PC-9 (cell line): ENCODE measurements around the gene SARS2. TPM values are rescaled to one million over a fixed set of nuclear protein-coding genes. Genes with fewer than 3 reads are reported as not detected.
"Not testable (repeated sequence)": the region's sequence is repeated elsewhere in the genome, so short reads cannot be mapped to it uniquely, and the experiment has no call there.

Experiments
- BruUV-seq: library from RNA; stranded (reverse); fragments of 400-500 nt; replicated peaks from 2 replicates; lab custom pipeline; 2021; lab: Mats Ljungman, UMichigan
- CTCF ChIA-PET: fragments of 300-600 bp; sonication (Branson Sonifier 250); formaldehyde crosslinking; loops from one replicate; lab custom pipeline; 2022; ENCODE audit warnings: antibody characterized with exemption; lab: Charles Lee
- POLR2A ChIA-PET: fragments of 300-600 bp; sonication (Branson Sonifier 250); formaldehyde crosslinking; loops from one replicate; lab custom pipeline; 2022; ENCODE audit warnings: antibody characterized with exemption; ENCODE audit not compliant: unreplicated experiment; lab: Charles Lee
- DNase-seq, 2 experiments: peaks; one replicate each; pipeline versions ENCODE4 v3.0.0 to v3.0.0-alpha.2; 2015 to 2022; ENCODE audit warnings: mixed read lengths in 1 of 2
- H2AFZ ChIP-seq: fragments of 200-600 bp; sonication (generic); 2 replicates; pipeline ENCODE4 v1.8.1; 2017; ENCODE audit warnings: antibody characterized with exemption
- H3F3A ChIP-seq: fragments of 200-600 bp; sonication (generic); 2 replicates; pipeline ENCODE4 v1.8.1; 2017; ENCODE audit warnings: antibody characterized with exemption, mild to moderate bottlenecking, low read depth; ENCODE audit not compliant: insufficient read depth
- H3K27ac ChIP-seq: fragments of 200-600 bp; sonication (generic); 2 replicates; pipeline ENCODE4 v1.6.1; 2016; ENCODE audit warnings: mixed run types
- H3K27me3 ChIP-seq: fragments of 200-600 bp; sonication (generic); 2 replicates; pipeline ENCODE4 v1.6.1; 2016; ENCODE audit warnings: low read depth, mixed run types; ENCODE audit not compliant: insufficient read depth
- H3K36me3 ChIP-seq: fragments of 200-600 bp; sonication (generic); 2 replicates; pipeline ENCODE4 v1.6.1; 2016; ENCODE audit warnings: low read depth, mixed run types
- H3K4me1 ChIP-seq: fragments of 200-600 bp; sonication (generic); replicated peaks from 2 replicates; pipeline ENCODE4 v1.6.1; 2016; ENCODE audit warnings: mixed run types; ENCODE audit not compliant: insufficient read depth
- H3K4me2 ChIP-seq: fragments of 200-600 bp; sonication (generic); 2 replicates; pipeline ENCODE4 v1.6.1; 2017; ENCODE audit warnings: mixed run types
- H3K4me3 ChIP-seq: fragments of 200-600 bp; sonication (generic); 2 replicates; pipeline ENCODE4 v1.6.1; 2016; ENCODE audit warnings: mixed run types
- H3K79me2 ChIP-seq: fragments of 200-600 bp; sonication (generic); 2 replicates; pipeline ENCODE4 v1.6.1; 2017; ENCODE audit warnings: low read depth, mixed run types
- H3K9me2 ChIP-seq: fragments of 200-600 bp; sonication (generic); 2 replicates; pipeline ENCODE4 v1.8.1; 2017; ENCODE audit warnings: mild to moderate bottlenecking; ENCODE audit not compliant: insufficient read depth
- H3K9me3 ChIP-seq: fragments of 200-600 bp; sonication (generic); 2 replicates; pipeline ENCODE4 v1.8.1; 2016; ENCODE audit warnings: low read depth; ENCODE audit not compliant: insufficient read depth
- H4K20me1 ChIP-seq: fragments of 200-600 bp; sonication (generic); 2 replicates; pipeline ENCODE4 v1.8.1; 2017; ENCODE audit not compliant: insufficient read depth
- EZH2 ChIP-seq: fragments of 200-600 bp; sonication (generic); IDR thresholded peaks from 2 replicates; pipeline ENCODE4 v1.8.0; 2017; ENCODE audit warnings: antibody characterized with exemption, low read depth
- intact Hi-C: fragments of 100-400 bp; cut with micrococcal nuclease; formaldehyde crosslinking; loops from one replicate; pipeline ENCODE4 v1.10.0; 2022; ENCODE audit not compliant: unreplicated experiment
- total RNA-seq: library from RNA; stranded (reverse); gene quantifications from 2 replicates; pipeline ENCODE4 v1.2.3, GENCODE V29; 2021
- TF ChIP-seq, protein P1 (sequence below): fragments of 200-600 bp; sonication (generic); conservative IDR thresholded peaks from 2 replicates; pipeline ENCODE4 v1.6.1; 2017; ENCODE audit warnings: mixed run types, antibody characterized with exemption, mild to moderate bottlenecking, moderate library complexity

Gene SARS2
- total RNA-seq, 1 experiment from 2014 or later, result 33.7 TPM

DNA sequence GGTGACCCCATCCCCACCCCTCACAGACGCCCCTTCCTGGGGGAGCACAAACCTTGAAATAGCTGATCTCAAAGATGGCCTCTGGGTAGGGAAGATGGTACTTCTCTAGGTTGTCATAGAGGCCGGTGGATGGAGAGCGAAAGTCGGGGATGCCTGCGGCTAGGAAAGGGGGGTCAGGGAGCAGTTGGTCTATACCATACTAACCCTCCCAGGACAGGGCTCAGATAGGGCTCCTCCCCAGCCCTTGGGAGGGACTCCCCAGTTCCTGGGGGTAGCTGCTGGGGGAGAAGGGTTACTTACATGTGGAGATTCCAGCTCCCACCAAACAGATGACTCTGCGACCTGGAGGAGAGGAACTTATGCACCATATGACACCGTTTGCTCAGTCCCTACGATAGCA, 40.8 kb downstream of the SARS2 start:
- ChIA-PET CTCF (no interaction called here), POLR2A (interaction anchor here (0.5 kb wide), 1 partner anchor 155 kb away, joined by 3 read pairs; no protein-coding TSS in a partner anchor)
- no peaks in the 10 kb centered on the region for H3K4me1 ChIP-seq
- no peaks in the 10 kb centered on the region for H3K9me3 ChIP-seq
- no TSS peak for BruUV-seq
- intact Hi-C loops, result no loop called here
- no peaks in the 10 kb centered on the region for H3K36me3 ChIP-seq
- H3K27me3 ChIP-seq, result no peaks in the 10 kb centered on the region
- DNase-seq, result no peak
- H3K27ac ChIP-seq, result no peak overlapping the region
- no peak overlapping the region for H3K4me2 ChIP-seq
- no peaks in the 10 kb centered on the region for H3K9me2 ChIP-seq
- no peaks in the 10 kb centered on the region for H4K20me1 ChIP-seq
- H3F3A ChIP-seq, result peaks cover 8% of the 10 kb centered on the region
- H2AFZ ChIP-seq, result no peak overlapping the region
- H3K79me2 ChIP-seq, result no peaks in the 10 kb centered on the region
- no peak overlapping the region for H3K4me3 ChIP-seq
- no peak for TF ChIP-seq EZH2
- TF ChIP-seq, protein P1, sequence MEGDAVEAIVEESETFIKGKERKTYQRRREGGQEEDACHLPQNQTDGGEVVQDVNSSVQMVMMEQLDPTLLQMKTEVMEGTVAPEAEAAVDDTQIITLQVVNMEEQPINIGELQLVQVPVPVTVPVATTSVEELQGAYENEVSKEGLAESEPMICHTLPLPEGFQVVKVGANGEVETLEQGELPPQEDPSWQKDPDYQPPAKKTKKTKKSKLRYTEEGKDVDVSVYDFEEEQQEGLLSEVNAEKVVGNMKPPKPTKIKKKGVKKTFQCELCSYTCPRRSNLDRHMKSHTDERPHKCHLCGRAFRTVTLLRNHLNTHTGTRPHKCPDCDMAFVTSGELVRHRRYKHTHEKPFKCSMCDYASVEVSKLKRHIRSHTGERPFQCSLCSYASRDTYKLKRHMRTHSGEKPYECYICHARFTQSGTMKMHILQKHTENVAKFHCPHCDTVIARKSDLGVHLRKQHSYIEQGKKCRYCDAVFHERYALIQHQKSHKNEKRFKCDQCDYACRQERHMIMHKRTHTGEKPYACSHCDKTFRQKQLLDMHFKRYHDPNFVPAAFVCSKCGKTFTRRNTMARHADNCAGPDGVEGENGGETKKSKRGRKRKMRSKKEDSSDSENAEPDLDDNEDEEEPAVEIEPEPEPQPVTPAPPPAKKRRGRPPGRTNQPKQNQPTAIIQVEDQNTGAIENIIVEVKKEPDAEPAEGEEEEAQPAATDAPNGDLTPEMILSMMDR, result no peak

DNA sequence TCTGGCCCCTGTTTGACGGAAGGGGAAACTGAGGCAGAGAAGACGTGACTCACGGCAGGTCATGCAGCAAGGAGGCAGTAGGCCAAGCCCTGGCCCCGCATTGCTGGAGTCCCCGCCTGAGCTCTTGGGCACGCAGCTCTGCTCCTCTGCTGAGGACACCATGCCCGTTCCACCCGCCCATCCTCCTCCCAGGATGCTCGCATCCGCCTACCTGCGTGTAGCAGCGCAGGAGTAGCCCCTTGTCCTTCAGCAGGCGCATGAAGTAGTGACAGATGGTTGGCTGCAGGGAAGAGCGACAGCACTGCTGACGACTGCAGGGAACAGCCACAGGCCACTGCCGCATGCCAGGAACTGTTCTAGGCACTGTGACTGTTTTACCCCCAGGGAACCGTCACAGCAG, 41.7 kb downstream of the SARS2 start:
- H3K9me2 ChIP-seq, result no peaks in the 10 kb centered on the region
- H3K4me2 ChIP-seq, result no peak overlapping the region
- H3K4me3 ChIP-seq, result no peak overlapping the region
- H3K4me1 ChIP-seq, result no peaks in the 10 kb centered on the region
- no peak overlapping the region for H2AFZ ChIP-seq
- DNase-seq, result no peak
- ChIA-PET CTCF (no interaction called here), POLR2A (no interaction called here)
- BruUV-seq, result no TSS peak
- H3F3A ChIP-seq, result peaks cover 8% of the 10 kb centered on the region
- no peak overlapping the region for H3K27ac ChIP-seq
- H3K79me2 ChIP-seq, result no peaks in the 10 kb centered on the region
- no peaks in the 10 kb centered on the region for H3K9me3 ChIP-seq
- H3K36me3 ChIP-seq, result no peaks in the 10 kb centered on the region
- H3K27me3 ChIP-seq, result no peaks in the 10 kb centered on the region
- no peak for TF ChIP-seq EZH2
- TF ChIP-seq, protein P1, result no peak
- no peaks in the 10 kb centered on the region for H4K20me1 ChIP-seq
- intact Hi-C loops, result no loop called here

DNA sequence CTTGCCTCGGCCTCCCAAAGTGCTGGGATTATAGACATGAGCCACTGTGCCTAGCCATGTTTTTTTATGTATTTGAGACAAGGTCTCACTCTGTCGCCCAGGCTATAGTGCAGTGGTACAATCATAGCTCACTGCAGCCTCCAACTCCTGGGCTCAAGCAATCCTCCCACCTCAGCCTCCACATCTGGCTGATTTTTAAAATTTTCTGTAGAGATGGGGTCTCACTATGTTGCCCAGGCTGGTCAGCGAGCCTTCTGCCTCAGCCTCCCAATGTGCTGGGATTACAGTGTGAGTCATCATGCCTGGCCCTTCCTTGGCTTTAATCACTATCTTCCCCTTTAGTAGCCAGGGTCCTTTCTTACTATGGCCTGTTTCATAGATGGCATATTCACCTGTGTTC, 45.9 kb downstream of the SARS2 start:
- H3K27me3 ChIP-seq, H3K27ac ChIP-seq, DNase-seq, H4K20me1 ChIP-seq, H3K4me1 ChIP-seq, H3K36me3 ChIP-seq, H3K79me2 ChIP-seq, H3K9me2 ChIP-seq, H3F3A ChIP-seq, H3K9me3 ChIP-seq, H3K4me2 ChIP-seq, H2AFZ ChIP-seq, H3K4me3 ChIP-seq, BruUV-seq, intact Hi-C loops: not testable (repeated sequence)
- ChIA-PET CTCF (interaction anchor here (0.7 kb wide), 2 partner anchors 341 to 832 kb away, joined by 3 to 5 read pairs; no protein-coding TSS in a partner anchor), POLR2A (interaction anchor here (0.6 kb wide), 1 partner anchor 15 kb away, joined by 4 read pairs; the partner anchor contains the start of gene NFKBIB)

DNA sequence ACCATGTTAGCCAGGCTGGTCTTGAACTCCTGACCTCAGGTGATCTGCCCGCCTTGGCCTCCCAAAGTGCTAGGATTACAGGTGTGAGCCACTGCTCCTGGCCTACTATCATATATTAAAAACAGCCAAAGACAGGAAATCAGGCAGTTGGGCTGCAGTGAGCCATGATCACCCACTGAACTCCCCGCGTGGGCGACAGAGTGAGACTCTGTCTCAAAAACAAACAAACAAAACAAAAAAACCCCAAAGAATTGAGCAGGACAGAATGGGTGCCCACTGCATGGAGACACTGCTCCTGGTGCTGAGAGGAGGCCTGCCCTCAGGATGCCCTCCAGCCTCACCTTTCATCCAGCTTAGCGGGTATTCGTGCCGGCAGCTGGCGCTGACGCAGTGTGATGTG, 47.3 kb downstream of the SARS2 start:
- no TSS peak for BruUV-seq

More for the DNA sequence above, 47.3 kb downstream of the SARS2 start:
- H3K4me3 ChIP-seq, result no peak overlapping the region
- no peaks in the 10 kb centered on the region for H3K9me2 ChIP-seq
- H3K4me2 ChIP-seq, result no peak overlapping the region
- H3F3A ChIP-seq, result peaks cover 7% of the 10 kb centered on the region
- no peaks in the 10 kb centered on the region for H3K27me3 ChIP-seq
- CTCF ChIA-PET, result no interaction called here
- H4K20me1 ChIP-seq, result no peaks in the 10 kb centered on the region
- POLR2A ChIA-PET, result no interaction called here
- no peaks in the 10 kb centered on the region for H3K36me3 ChIP-seq
- no peak overlapping the region for H3K27ac ChIP-seq
- intact Hi-C loops, result no loop called here
- H2AFZ ChIP-seq, result no peak overlapping the region
- DNase-seq, result no peak
- no peaks in the 10 kb centered on the region for H3K79me2 ChIP-seq
- peaks cover under 1% of the 10 kb centered on the region; the same call in 1 of the 2 replicates for H3K4me1 ChIP-seq
- no peaks in the 10 kb centered on the region for H3K9me3 ChIP-seq
- TF ChIP-seq EZH2, result no peak
- TF ChIP-seq, protein P1, result no peak
